ENCODE data around the gene ARMC12. TPM values are rescaled to one million over a fixed set of nuclear protein-coding genes. Genes with fewer than 3 reads are reported as not detected.

Gene ARMC12
- total and polyA plus RNA-seq, 2 experiments from 2014 or later: 0.90 to 0.94 TPM

DNA sequence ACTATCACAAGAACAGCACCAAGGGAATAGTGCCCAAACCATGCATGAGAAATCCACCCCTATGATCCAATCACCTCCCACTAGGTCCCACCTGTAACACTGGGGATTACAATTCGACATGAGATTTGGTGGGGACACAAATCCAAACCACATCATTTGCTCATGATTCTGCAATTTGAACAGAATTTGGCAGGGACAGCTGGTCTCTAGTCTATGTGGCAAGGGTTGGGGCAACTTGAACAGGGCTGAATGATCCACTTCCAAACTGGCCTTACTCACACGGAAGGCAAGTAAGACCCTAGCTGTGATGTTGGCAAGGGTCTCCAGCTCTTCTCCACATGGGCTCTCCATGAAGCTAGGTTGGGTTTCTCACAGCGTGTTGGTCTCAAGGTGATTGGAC, 38.0 kb upstream of the ARMC12 start (continued):
- TF ChIP-seq, protein P1, sequence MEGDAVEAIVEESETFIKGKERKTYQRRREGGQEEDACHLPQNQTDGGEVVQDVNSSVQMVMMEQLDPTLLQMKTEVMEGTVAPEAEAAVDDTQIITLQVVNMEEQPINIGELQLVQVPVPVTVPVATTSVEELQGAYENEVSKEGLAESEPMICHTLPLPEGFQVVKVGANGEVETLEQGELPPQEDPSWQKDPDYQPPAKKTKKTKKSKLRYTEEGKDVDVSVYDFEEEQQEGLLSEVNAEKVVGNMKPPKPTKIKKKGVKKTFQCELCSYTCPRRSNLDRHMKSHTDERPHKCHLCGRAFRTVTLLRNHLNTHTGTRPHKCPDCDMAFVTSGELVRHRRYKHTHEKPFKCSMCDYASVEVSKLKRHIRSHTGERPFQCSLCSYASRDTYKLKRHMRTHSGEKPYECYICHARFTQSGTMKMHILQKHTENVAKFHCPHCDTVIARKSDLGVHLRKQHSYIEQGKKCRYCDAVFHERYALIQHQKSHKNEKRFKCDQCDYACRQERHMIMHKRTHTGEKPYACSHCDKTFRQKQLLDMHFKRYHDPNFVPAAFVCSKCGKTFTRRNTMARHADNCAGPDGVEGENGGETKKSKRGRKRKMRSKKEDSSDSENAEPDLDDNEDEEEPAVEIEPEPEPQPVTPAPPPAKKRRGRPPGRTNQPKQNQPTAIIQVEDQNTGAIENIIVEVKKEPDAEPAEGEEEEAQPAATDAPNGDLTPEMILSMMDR (conservative IDR thresholded peaks at IDR 0.05; ENCODE audit: low read depth in 2 of 2): no peak
- TF ChIP-seq NANOG (IDR thresholded peaks at IDR 0.05; ENCODE audit: borderline replicate concordance): no peak
- TF ChIP-seq CREB1 (CRISPR knock-in tag; IDR thresholded peaks at IDR 0.05; ENCODE audit: low read depth): no peak

DNA sequence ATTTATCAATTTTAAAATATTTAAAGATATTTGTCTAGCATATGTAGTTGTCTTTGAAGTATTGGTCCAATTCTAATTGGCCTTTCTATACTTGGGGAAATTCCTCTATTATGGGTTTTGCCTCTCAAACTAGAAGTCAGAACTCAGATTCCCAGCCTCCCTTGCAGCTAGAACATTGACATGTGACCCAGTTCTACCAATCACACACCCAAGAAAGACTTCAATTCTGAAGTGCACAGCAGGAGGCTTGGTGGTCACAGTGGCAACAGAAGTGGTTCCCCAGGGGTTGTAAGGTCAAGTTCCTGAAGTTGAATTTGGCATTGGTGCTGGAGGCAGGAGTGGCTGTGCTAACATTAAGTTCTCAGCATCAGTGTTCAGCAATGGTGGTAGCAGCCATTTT, 33.3 kb upstream of the ARMC12 start:
- Mint-ChIP-seq H3K27ac (no peak overlapping the region), H3K36me3 (ENCODE audit: low read depth) (no peaks in the 10 kb centered on the region; the same call in 2 of the 3 replicates), H3K9me3 (peaks cover 12% of the 10 kb centered on the region; the same call in 2 of the 3 replicates), H3K4me3 (no peak overlapping the region), H3K27me3 (ENCODE audit: insufficient read depth, low read depth, poor library complexity) (no peaks in the 10 kb centered on the region), H3K4me1 (no peaks in the 10 kb centered on the region)
- Histone ChIP-seq H3K79me2 (replicated peaks; ENCODE audit: insufficient read depth) (no peaks in the 10 kb centered on the region), H3K27me3 (ENCODE audit: insufficient read depth) (no peaks in the 10 kb centered on the region), H3K4me2 (no peak overlapping the region), H4K20me1 (replicated peaks; ENCODE audit: insufficient read depth) (no peaks in the 10 kb centered on the region), H3K36me3 (ENCODE audit: insufficient read depth) (no peaks in the 10 kb centered on the region), H3K4me1 (ENCODE audit: insufficient read depth) (no peaks in the 10 kb centered on the region), H3F3A (replicated peaks; ENCODE audit: low read depth) (no peaks in the 10 kb centered on the region), H3K4me3 (no peak overlapping the region), H3K9me2 (ENCODE audit: insufficient read depth) (no peaks in the 10 kb centered on the region; the same call in 1 of the 2 replicates), H3K27ac (ENCODE audit: low read depth) (no peak overlapping the region), H2AFZ (peak overlapping the region; percentile 76)
- no peak for ATAC-seq
- DNase-seq (ENCODE audit: low spot score): peak; percentile 28
- TF ChIP-seq POLR2AphosphoS5 (IDR thresholded peaks at IDR 0.05; ENCODE audit: low read depth): no peak
- TF ChIP-seq EZH2 (IDR thresholded peaks at IDR 0.05; ENCODE audit: low read depth, unreplicated experiment): no peak
- no peak for TF ChIP-seq ZNF114 (CRISPR knock-in tag; IDR thresholded peaks at IDR 0.05)
- TF ChIP-seq, protein P1 (conservative IDR thresholded peaks at IDR 0.05; ENCODE audit: low read depth in 2 of 2): no peak
- TF ChIP-seq, protein P2, sequence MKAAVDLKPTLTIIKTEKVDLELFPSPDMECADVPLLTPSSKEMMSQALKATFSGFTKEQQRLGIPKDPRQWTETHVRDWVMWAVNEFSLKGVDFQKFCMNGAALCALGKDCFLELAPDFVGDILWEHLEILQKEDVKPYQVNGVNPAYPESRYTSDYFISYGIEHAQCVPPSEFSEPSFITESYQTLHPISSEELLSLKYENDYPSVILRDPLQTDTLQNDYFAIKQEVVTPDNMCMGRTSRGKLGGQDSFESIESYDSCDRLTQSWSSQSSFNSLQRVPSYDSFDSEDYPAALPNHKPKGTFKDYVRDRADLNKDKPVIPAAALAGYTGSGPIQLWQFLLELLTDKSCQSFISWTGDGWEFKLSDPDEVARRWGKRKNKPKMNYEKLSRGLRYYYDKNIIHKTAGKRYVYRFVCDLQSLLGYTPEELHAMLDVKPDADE (IDR thresholded peaks at IDR 0.05): no peak
- TF ChIP-seq STAT1 (IDR thresholded peaks at IDR 0.05; ENCODE audit: unreplicated experiment): no peak
- TF ChIP-seq, protein P3, sequence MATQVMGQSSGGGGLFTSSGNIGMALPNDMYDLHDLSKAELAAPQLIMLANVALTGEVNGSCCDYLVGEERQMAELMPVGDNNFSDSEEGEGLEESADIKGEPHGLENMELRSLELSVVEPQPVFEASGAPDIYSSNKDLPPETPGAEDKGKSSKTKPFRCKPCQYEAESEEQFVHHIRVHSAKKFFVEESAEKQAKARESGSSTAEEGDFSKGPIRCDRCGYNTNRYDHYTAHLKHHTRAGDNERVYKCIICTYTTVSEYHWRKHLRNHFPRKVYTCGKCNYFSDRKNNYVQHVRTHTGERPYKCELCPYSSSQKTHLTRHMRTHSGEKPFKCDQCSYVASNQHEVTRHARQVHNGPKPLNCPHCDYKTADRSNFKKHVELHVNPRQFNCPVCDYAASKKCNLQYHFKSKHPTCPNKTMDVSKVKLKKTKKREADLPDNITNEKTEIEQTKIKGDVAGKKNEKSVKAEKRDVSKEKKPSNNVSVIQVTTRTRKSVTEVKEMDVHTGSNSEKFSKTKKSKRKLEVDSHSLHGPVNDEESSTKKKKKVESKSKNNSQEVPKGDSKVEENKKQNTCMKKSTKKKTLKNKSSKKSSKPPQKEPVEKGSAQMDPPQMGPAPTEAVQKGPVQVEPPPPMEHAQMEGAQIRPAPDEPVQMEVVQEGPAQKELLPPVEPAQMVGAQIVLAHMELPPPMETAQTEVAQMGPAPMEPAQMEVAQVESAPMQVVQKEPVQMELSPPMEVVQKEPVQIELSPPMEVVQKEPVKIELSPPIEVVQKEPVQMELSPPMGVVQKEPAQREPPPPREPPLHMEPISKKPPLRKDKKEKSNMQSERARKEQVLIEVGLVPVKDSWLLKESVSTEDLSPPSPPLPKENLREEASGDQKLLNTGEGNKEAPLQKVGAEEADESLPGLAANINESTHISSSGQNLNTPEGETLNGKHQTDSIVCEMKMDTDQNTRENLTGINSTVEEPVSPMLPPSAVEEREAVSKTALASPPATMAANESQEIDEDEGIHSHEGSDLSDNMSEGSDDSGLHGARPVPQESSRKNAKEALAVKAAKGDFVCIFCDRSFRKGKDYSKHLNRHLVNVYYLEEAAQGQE (IDR thresholded peaks at IDR 0.05; ENCODE audit: unreplicated experiment): no peak
- TF ChIP-seq ZNF331 (CRISPR knock-in tag; IDR thresholded peaks at IDR 0.05; ENCODE audit: low read depth): no peak
